IMR-90 (cell line): ENCODE measurements around the gene STATH. TPM values are rescaled to one million over a fixed set of nuclear protein-coding genes. Genes with fewer than 3 reads are reported as not detected.

Experiments used
- ATAC-seq: fragments of 200-7000 bp; cut with Tn5 transposase; 2 replicates; pipeline ENCODE4 v1.9.1; 2020; ENCODE audit warnings: low read depth, mild to moderate bottlenecking, moderate library complexity
- BruUV-seq: library from RNA; stranded (reverse); fragments of 400-500 nt; replicated peaks from 2 replicates; lab custom pipeline; 2021; lab: Mats Ljungman, UMichigan
- CTCF ChIA-PET: fragments of 300-600 bp; formaldehyde crosslinking; extraction: SDS; loops from one replicate; lab custom pipeline; 2021; ENCODE audit warnings: antibody characterized with exemption; lab: Yijun Ruan, JAX
- POLR2A ChIA-PET: fragments of 300-600 bp; sonication (Branson Sonifier 250); formaldehyde crosslinking; loops from one replicate; lab custom pipeline; 2022; ENCODE audit warnings: antibody characterized with exemption; ENCODE audit not compliant: unreplicated experiment; lab: Charles Lee
- DNase-seq: peaks from one replicate; pipeline ENCODE4 v3.0.0; 2013
- H2AFZ ChIP-seq: replicated peaks from 2 replicates; pipeline ENCODE3; 2013; ENCODE audit warnings: low read length, mild to moderate bottlenecking; ENCODE audit not compliant: poor library complexity
- H2AK5ac ChIP-seq: 2 replicates; pipeline ENCODE4 v1.6.1; 2013; ENCODE audit warnings: low read depth, low read length, inconsistent platforms
- H2AK9ac ChIP-seq: replicated peaks from 2 replicates; pipeline ENCODE3; 2013; ENCODE audit warnings: mild to moderate bottlenecking, low read depth, low read length, moderate library complexity; ENCODE audit not compliant: poor library complexity
- H2BK120ac ChIP-seq: 2 replicates; pipeline ENCODE4 v1.6.1; 2013; ENCODE audit warnings: low read depth, low read length, inconsistent platforms
- H2BK15ac ChIP-seq: 3 replicates; pipeline ENCODE4 v1.6.1; 2013; ENCODE audit warnings: low read depth, low read length, inconsistent platforms
- H2BK20ac ChIP-seq: 2 replicates; pipeline ENCODE4 v1.6.1; 2013; ENCODE audit warnings: low read depth, mild to moderate bottlenecking, inconsistent platforms, low read length, moderate library complexity
- H2BK5ac ChIP-seq: 2 replicates; pipeline ENCODE4 v1.6.1; 2013; ENCODE audit warnings: mild to moderate bottlenecking, low read depth, low read length, inconsistent platforms; ENCODE audit not compliant: poor library complexity, severe bottlenecking
- H3K14ac ChIP-seq: replicated peaks from 2 replicates; pipeline ENCODE4 v1.6.1; 2013; ENCODE audit warnings: low read depth, low read length, inconsistent platforms
- H3K18ac ChIP-seq: 2 replicates; pipeline ENCODE4 v1.6.1; 2013; ENCODE audit warnings: low read depth, low read length, control low read depth
- H3K23ac ChIP-seq: 2 replicates; pipeline ENCODE4 v1.6.1; 2013; ENCODE audit warnings: low read depth, low read length, inconsistent platforms
- H3K27ac ChIP-seq: 2 replicates; pipeline ENCODE4 v1.5.1; 2013; ENCODE audit warnings: mild to moderate bottlenecking, control low read depth, low read length; ENCODE audit not compliant: insufficient read depth
- H3K27me3 ChIP-seq: 2 replicates; pipeline ENCODE4 v1.6.1; 2013; ENCODE audit warnings: low read length; ENCODE audit not compliant: control insufficient read depth, insufficient read depth
- H3K36me3 ChIP-seq: 2 replicates; pipeline ENCODE4 v1.6.1; 2013; ENCODE audit warnings: low read length, mixed read lengths; ENCODE audit not compliant: control insufficient read depth, insufficient read depth
- H3K4ac ChIP-seq: 2 replicates; pipeline ENCODE4 v1.6.1; 2013; ENCODE audit warnings: low read depth, low read length, inconsistent platforms
- H3K4me1 ChIP-seq: 2 replicates; pipeline ENCODE4 v1.6.1; 2013; ENCODE audit warnings: low read length, mixed read lengths; ENCODE audit not compliant: control insufficient read depth, insufficient read depth
- H3K4me2 ChIP-seq: 2 replicates; pipeline ENCODE4 v1.6.1; 2013; ENCODE audit warnings: low read depth, mild to moderate bottlenecking, control low read depth, low read length, moderate library complexity
- H3K4me3 ChIP-seq: 2 replicates; pipeline ENCODE4 v1.5.1; 2013; ENCODE audit warnings: low read depth, mild to moderate bottlenecking, control low read depth, low read length, moderate library complexity; ENCODE audit not compliant: insufficient read depth
- H3K56ac ChIP-seq: 2 replicates; pipeline ENCODE4 v1.6.1; 2013; ENCODE audit warnings: low read length, inconsistent platforms; ENCODE audit not compliant: insufficient read depth; ENCODE audit errors: extremely low read depth
- H3K79me1 ChIP-seq, 2 experiments: 2 replicates each; pipeline ENCODE4 v1.6.1; 2013; ENCODE audit warnings: low read length in 2 of 2, inconsistent platforms in 1 of 2, low read depth in 1 of 2
- H3K9ac ChIP-seq: 2 replicates; pipeline ENCODE4 v1.6.1; 2013; ENCODE audit warnings: low read depth, low read length, control low read depth
- H3K9me1 ChIP-seq: 2 replicates; pipeline ENCODE4 v1.6.1; 2013; ENCODE audit warnings: low read length, inconsistent platforms; ENCODE audit not compliant: insufficient read depth
- H3K9me3 ChIP-seq: 2 replicates; pipeline ENCODE4 v1.6.1; 2013; ENCODE audit warnings: low read length; ENCODE audit not compliant: control insufficient read depth, insufficient read depth
- H4K20me1 ChIP-seq: 2 replicates; pipeline ENCODE4 v1.6.1; 2013; ENCODE audit warnings: low read length, inconsistent platforms; ENCODE audit not compliant: insufficient read depth
- H4K5ac ChIP-seq: 2 replicates; pipeline ENCODE4 v1.6.1; 2013; ENCODE audit warnings: mild to moderate bottlenecking, low read depth, low read length, control low read depth
- H4K8ac ChIP-seq, 2 experiments: 2 replicates each; pipeline ENCODE4 v1.6.1; 2013; ENCODE audit warnings: low read depth in 2 of 2, low read length in 2 of 2, control low read depth in 1 of 2, inconsistent platforms in 1 of 2
- H4K91ac ChIP-seq: 2 replicates; pipeline ENCODE4 v1.6.1; 2013; ENCODE audit warnings: low read depth, low read length, inconsistent platforms; ENCODE audit not compliant: insufficient read depth
- CEBPB ChIP-seq: IDR thresholded peaks from 2 replicates; pipeline ENCODE4 v1.6.1; 2012; ENCODE audit warnings: low read depth, low read length, improper control_type of control experiment
- dilution Hi-C: fragments of 300-500 bp; cut with HindIII; formaldehyde crosslinking; loops from one replicate; pipeline ENCODE4 v1.14.3; 2018; ENCODE audit warnings: low sequenced_read_pairs; ENCODE audit not compliant: unreplicated experiment
- in situ Hi-C: fragments of 300-500 bp; cut with MboI; formaldehyde crosslinking; loops from 3 replicates; pipeline ENCODE4 v1.14.3; 2019; ENCODE audit warnings: low sequenced_read_pairs, inconsistent platforms, mixed read lengths
- intact Hi-C: fragments of 100-400 bp; cut with micrococcal nuclease; formaldehyde crosslinking; loops from 2 replicates; pipeline ENCODE4 v1.10.0; 2022
- polyA plus RNA-seq, 3 experiments: library from polyadenylated mRNA; depleted of rRNA; stranded (reverse); fragments of >200 nt; gene quantifications; 2 replicates each; pipeline ENCODE4 v1.2.3, GENCODE V29; 2012; ENCODE audit warnings: low replicate concordance in 1 of 3
- total RNA-seq: library from RNA; depleted of rRNA; stranded (reverse); fragments of >200 nt; gene quantifications from 2 replicates; pipeline ENCODE4 v1.2.3, GENCODE V29; 2012

STATH gene
- total and polyA plus RNA-seq, 2 of the 4 experiments (the other 2 are of a cell fraction), result not detected

- no peak overlapping the region for H3K14ac ChIP-seq
- no peak overlapping the region for H3K56ac ChIP-seq
- no peak overlapping the region for H3K4ac ChIP-seq
- no peak overlapping the region for H2AFZ ChIP-seq
- ChIA-PET POLR2A (no interaction called here), CTCF (no interaction called here)
- ATAC-seq, result no peak
- no peak overlapping the region for H4K8ac ChIP-seq
- H3K18ac ChIP-seq, result no peak overlapping the region
- no peaks in the 10 kb centered on the region for H3K9me1 ChIP-seq
- H4K20me1 ChIP-seq, result no peaks in the 10 kb centered on the region
- no peak overlapping the region for H4K5ac ChIP-seq
- H3K4me3 ChIP-seq, result no peak overlapping the region
- no peaks in the 10 kb centered on the region for H3K27me3 ChIP-seq
- H3K9ac ChIP-seq, result no peak overlapping the region
- H2BK5ac ChIP-seq, result no peak overlapping the region
- no peak for DNase-seq
- H2AK5ac ChIP-seq, result no peak overlapping the region
- H2BK120ac ChIP-seq, result no peak overlapping the region
- BruUV-seq, result no TSS peak
- H3K4me2 ChIP-seq, result no peak overlapping the region
- no peak overlapping the region for H2BK20ac ChIP-seq
- intact Hi-C loops (no loop called here), in situ Hi-C loops (no loop called here), dilution Hi-C loops (no loop called here)
- no peaks in the 10 kb centered on the region for H3K9me3 ChIP-seq
- H3K4me1 ChIP-seq, result no peaks in the 10 kb centered on the region
- H3K23ac ChIP-seq, result no peak overlapping the region
- no peaks in the 10 kb centered on the region for H3K36me3 ChIP-seq
- no peak overlapping the region for H2BK15ac ChIP-seq
- H3K79me1 ChIP-seq, result no peaks in the 10 kb centered on the region
- no peak for TF ChIP-seq CEBPB
- no peak overlapping the region for H4K91ac ChIP-seq
- H3K27ac ChIP-seq, result no peak overlapping the region
- H2AK9ac ChIP-seq, result no peak overlapping the region
These were observed 6.7 kb downstream of the STATH start for GRCh38 chr4:70002507-70002906.
